Sigmoid colon (tissue), 7 donors: Measurements from ENCODE around the gene CYSLTR2. TPM values are rescaled to one million over a fixed set of nuclear protein-coding genes. Genes with fewer than 3 reads are reported as not detected.

Experiments
- DNase-seq: peaks from one replicate; pipeline ENCODE4 v3.0.0-alpha.2; 2019
- H3K27ac ChIP-seq, 4 donors: fragments of 200-600 bp; sonication (generic); one replicate each; pipeline ENCODE4 v1.5.1; 2016 to 2019; ENCODE audit warnings: mild to moderate bottlenecking in 1 of 4
- H3K27me3 ChIP-seq, 3 donors: fragments of 200-600 bp; sonication (generic); one replicate each; pipeline ENCODE4 v1.5.1; 2019; ENCODE audit warnings: mild to moderate bottlenecking in 1 of 3
- H3K36me3 ChIP-seq, 4 donors: fragments of 200-600 bp; sonication (generic); one replicate each; pipeline ENCODE4 v1.5.1; 2016 to 2019
- H3K4me1 ChIP-seq, 4 donors: fragments of 200-600 bp; sonication (generic); one replicate each; pipeline ENCODE4 v1.5.1; 2017 to 2019
- H3K4me3 ChIP-seq, 4 donors: fragments of 200-600 bp; sonication (generic); one replicate each; pipeline ENCODE4 v1.5.1; 2017 to 2019; ENCODE audit warnings: mild to moderate bottlenecking in 2 of 4, moderate library complexity in 1 of 4
- H3K9me3 ChIP-seq, 4 donors: fragments of 200-600 bp in 3 of 4; sonication (generic) in 3 of 4; one replicate each; pipeline versions ENCODE4 v1.5.1 to v1.6.1; 2013 to 2019
- EP300 ChIP-seq, 4 donors: sonication (generic); formaldehyde crosslinking; IDR thresholded peaks; one replicate each; pipeline ENCODE4 v1.6.1; 2017; ENCODE audit warnings: antibody characterized with exemption in 4 of 4
- POLR2A ChIP-seq, 2 donors: fragments of 450-650 bp; IDR thresholded peaks; one replicate each; pipeline ENCODE4 v1.6.1; 2016; ENCODE audit warnings: antibody characterized with exemption in 2 of 2, mild to moderate bottlenecking in 2 of 2, moderate library complexity in 2 of 2
- POLR2AphosphoS5 ChIP-seq, 4 donors: sonication (generic); formaldehyde crosslinking; IDR thresholded peaks; one replicate each; pipeline ENCODE4 v1.6.1; 2017; ENCODE audit warnings: antibody characterized with exemption in 4 of 4
- WGBS, 2 donors: extraction: QIAGEN DNeasy Blood & Tissue Kit; methylation state at CpG; one replicate each; pipeline ENCODE4 v1.1.7; 2013; 5-methylcytosine and 5-hydroxymethylcytosine counted together
- intact Hi-C: fragments of 100-400 bp; cut with DNase I; formaldehyde crosslinking; loops from one replicate; pipeline ENCODE4 v1.15.1; 2023
- polyA plus RNA-seq, 3 donors: library from polyadenylated mRNA; stranded (reverse); fragments of 200-250 nt; gene quantifications; one replicate each; pipeline ENCODE4 v1.2.3, GENCODE V29; 2013
- total RNA-seq, 4 donors: library from RNA; depleted of rRNA; stranded (reverse); fragments of >200 nt; gene quantifications; one replicate each; pipeline ENCODE4 v1.1.0, GENCODE V29; 2016
- TF ChIP-seq, protein P1 (sequence below), 4 experiments: fragments of 450-650 bp in 3 of 4; fragments of 200-600 bp in 1 of 4; IDR thresholded peaks; one replicate each; pipeline ENCODE4 v1.5.1; 2016 to 2019; ENCODE audit warnings: antibody characterized with exemption in 4 of 4, mild to moderate bottlenecking in 3 of 4, moderate library complexity in 2 of 4
- donor health status: healthy with polysubstance abuse.
- donor health status: Bipolar disorder and iron deficiency.
- donor health status: healthy.

The CYSLTR2 gene
- total and polyA plus RNA-seq, 7 donors: 0.28 to 2.0 (median 0.91) TPM; not detected in 1

DNA sequence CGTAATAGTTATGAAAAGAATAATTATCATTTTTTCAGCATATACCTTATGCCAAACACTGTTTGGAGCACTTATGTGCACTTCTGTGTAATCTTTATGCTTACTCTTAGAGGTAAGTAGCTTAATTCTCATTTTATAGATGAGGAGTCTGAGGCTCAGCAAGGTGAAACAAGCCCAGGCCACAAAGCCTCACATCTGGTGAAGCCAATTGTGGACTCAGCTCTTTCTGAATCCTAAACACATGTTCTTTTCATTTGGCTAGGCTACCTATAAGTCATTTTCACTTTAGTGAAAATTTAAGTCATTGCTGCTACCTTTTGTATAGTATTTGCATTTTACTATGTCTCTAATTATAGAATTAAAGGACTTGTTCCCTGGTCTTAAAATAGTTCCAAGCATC, 84.0 kb downstream of the CYSLTR2 start:
- Histone ChIP-seq H3K9me3 (no peaks in the 10 kb centered on the region), H3K27me3 (no peaks in the 10 kb centered on the region), H3K36me3 (no peaks in the 10 kb centered on the region), H3K27ac (no peak overlapping the region), H3K4me1 (no peaks in the 10 kb centered on the region), H3K4me3 (no peak overlapping the region)
- TF ChIP-seq POLR2A (IDR thresholded peaks at IDR 0.05): no peak
- TF ChIP-seq, protein P1, sequence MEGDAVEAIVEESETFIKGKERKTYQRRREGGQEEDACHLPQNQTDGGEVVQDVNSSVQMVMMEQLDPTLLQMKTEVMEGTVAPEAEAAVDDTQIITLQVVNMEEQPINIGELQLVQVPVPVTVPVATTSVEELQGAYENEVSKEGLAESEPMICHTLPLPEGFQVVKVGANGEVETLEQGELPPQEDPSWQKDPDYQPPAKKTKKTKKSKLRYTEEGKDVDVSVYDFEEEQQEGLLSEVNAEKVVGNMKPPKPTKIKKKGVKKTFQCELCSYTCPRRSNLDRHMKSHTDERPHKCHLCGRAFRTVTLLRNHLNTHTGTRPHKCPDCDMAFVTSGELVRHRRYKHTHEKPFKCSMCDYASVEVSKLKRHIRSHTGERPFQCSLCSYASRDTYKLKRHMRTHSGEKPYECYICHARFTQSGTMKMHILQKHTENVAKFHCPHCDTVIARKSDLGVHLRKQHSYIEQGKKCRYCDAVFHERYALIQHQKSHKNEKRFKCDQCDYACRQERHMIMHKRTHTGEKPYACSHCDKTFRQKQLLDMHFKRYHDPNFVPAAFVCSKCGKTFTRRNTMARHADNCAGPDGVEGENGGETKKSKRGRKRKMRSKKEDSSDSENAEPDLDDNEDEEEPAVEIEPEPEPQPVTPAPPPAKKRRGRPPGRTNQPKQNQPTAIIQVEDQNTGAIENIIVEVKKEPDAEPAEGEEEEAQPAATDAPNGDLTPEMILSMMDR (IDR thresholded peaks at IDR 0.05): no peak
- TF ChIP-seq EP300 (IDR thresholded peaks at IDR 0.05): no peak
- intact Hi-C loops: no loop called here
- WGBS, 2 donors: 93 to 98% methylated on average over 1 of the region's 1 CpG
- DNase-seq: no peak

DNA sequence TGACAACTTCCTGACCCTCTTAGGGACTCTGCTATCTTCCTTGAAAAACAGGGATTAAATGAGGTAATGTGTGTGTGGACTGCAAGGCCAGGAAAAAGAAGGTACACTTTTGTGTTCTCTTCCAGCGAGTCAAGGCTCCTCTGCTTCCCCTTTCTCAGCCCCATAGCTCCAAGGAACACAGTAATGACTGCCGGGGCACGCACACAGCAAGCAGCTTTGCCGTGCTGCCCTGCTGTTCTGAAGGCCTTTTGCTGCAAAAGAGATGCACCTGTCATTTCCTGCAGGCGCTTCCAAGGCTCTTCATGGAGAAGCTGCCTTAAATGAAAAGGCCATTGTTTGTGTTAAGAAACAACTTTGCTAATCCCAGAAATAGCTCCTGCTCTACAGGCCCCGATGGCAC, 84.6 kb downstream of the CYSLTR2 start:
- H3K4me1 ChIP-seq: no peaks in the 10 kb centered on the region
- 56 to 61% methylated on average over 6 of the region's 6 CpGs for WGBS, 2 donors
- TF ChIP-seq POLR2AphosphoS5 (IDR thresholded peaks at IDR 0.05) (no peak), EP300 (IDR thresholded peaks at IDR 0.05) (no peak), POLR2A (IDR thresholded peaks at IDR 0.05) (no peak)
- TF ChIP-seq, protein P1 (IDR thresholded peaks at IDR 0.05): no peak

DNA sequence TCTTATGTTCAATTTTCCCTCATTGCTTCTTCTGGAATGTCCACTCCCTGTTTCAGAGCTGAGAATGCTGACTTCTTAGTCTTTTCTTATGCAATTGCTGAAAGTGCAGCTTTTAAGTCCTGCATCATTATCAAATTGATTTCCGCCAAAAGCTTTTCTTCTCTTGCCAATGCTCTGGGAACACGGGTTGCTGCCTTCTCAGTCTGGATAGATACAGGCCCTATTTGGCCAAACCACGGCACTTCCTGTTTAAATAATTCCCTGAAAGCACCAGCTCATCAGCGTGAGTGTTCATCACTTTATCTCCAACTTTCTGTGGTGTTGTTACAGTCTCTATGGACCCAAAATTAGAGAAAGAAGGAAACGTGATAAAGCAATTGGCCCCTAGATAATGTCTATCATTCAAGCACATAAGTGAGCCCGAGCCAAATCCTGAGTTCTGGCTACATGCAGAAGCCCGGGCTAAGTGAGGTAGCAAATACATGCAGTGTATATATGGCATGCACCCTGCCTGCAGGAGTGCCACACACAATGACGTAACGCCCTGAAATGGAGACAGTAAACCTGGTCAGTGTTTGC, 85.7 kb downstream of the CYSLTR2 start:
- no peaks in the 10 kb centered on the region for H3K9me3 ChIP-seq
- WGBS, 2 donors: 66 to 77% methylated on average over 9 of the region's 9 CpGs
- TF ChIP-seq, protein P1 (IDR thresholded peaks at IDR 0.05): no peak
- no peak for TF ChIP-seq EP300 (IDR thresholded peaks at IDR 0.05)
- no peak for TF ChIP-seq POLR2A (IDR thresholded peaks at IDR 0.05)
- no peak for TF ChIP-seq POLR2AphosphoS5 (IDR thresholded peaks at IDR 0.05)
- DNase-seq: no peak
- H3K27ac ChIP-seq: no peak overlapping the region
- H3K4me3 ChIP-seq: no peak overlapping the region
- no peaks in the 10 kb centered on the region for H3K27me3 ChIP-seq
- intact Hi-C loops: no loop called here
- no peaks in the 10 kb centered on the region for H3K36me3 ChIP-seq
- H3K4me1 ChIP-seq: no peaks in the 10 kb centered on the region

More for the DNA sequence above, 84.6 kb downstream of the CYSLTR2 start:
- Histone ChIP-seq H3K36me3 (no peaks in the 10 kb centered on the region), H3K9me3 (no peaks in the 10 kb centered on the region), H3K4me3 (no peak overlapping the region), H3K27ac (no peak overlapping the region), H3K27me3 (no peaks in the 10 kb centered on the region)
- intact Hi-C loops: no loop called here
- no peak for DNase-seq

DNA sequence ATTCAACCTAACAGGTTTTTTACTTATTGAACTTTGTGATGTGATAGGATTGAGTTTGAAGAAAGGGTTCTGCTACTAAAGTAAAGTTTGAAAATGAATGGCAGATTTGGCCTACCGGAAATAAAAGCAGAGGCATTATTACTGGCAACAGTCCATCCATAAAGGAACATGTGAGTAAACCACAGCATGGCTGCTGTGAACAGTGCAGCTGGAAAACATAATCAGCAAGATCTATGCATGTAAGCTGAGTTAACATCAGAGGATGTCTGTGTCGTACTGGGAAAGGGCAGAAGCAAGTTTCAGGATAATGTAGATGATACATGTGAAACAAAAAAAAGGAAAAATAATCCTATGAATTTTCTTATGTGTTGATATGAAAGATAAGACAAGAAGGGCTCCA, 87.6 kb downstream of the CYSLTR2 start:
- intact Hi-C loops: no loop called here
- WGBS, 2 donors: 30 to 39% methylated on average over 2 of the region's 2 CpGs
- no peaks in the 10 kb centered on the region for H3K36me3 ChIP-seq

More for the DNA sequence above, 87.6 kb downstream of the CYSLTR2 start:
- DNase-seq: no peak
- no peak overlapping the region for H3K27ac ChIP-seq
- H3K27me3 ChIP-seq: no peaks in the 10 kb centered on the region
- no peaks in the 10 kb centered on the region for H3K9me3 ChIP-seq
- no peak overlapping the region for H3K4me3 ChIP-seq
- no peak for TF ChIP-seq EP300 (IDR thresholded peaks at IDR 0.05)
- no peak for TF ChIP-seq POLR2AphosphoS5 (IDR thresholded peaks at IDR 0.05)
- TF ChIP-seq POLR2A (IDR thresholded peaks at IDR 0.05): no peak
- TF ChIP-seq, protein P1 (IDR thresholded peaks at IDR 0.05): no peak
- H3K4me1 ChIP-seq: no peaks in the 10 kb centered on the region
